Natural killer cell (primary cell): ENCODE measurements around the gene MVK. TPM values are rescaled to one million over a fixed set of nuclear protein-coding genes. Genes with fewer than 3 reads are reported as not detected.

Experiments used
- ATAC-seq, 3 donors: fragments of 150-1000 bp in 2 of 3; fragments of 200-7000 bp in 1 of 3; cut with Tn5 transposase; 1 replicate in 1 of 3; 2 replicates in 2 of 3; pipeline ENCODE4 v1.10.0; 2021; ENCODE audit warnings: mild to moderate bottlenecking in 2 of 3, moderate library complexity in 2 of 3
- DNase-seq, 2 donors: peaks; one replicate each; pipeline versions ENCODE4 v3.0.0 to v3.0.0-alpha.2; 2013 to 2021; ENCODE audit warnings: mixed read lengths in 1 of 2
- H3K27ac ChIP-seq: one replicate; pipeline ENCODE4 v1.5.1; 2013; ENCODE audit warnings: mild to moderate bottlenecking, low read length
- H3K27me3 ChIP-seq: one replicate; pipeline ENCODE4 v1.6.1; 2013; ENCODE audit warnings: low read length; ENCODE audit not compliant: control insufficient read depth, insufficient read depth
- H3K36me3 ChIP-seq: one replicate; pipeline ENCODE4 v1.6.1; 2013; ENCODE audit warnings: low read length; ENCODE audit not compliant: control insufficient read depth, insufficient read depth
- H3K4me1 ChIP-seq: one replicate; pipeline ENCODE4 v1.6.1; 2013; ENCODE audit warnings: low read length; ENCODE audit not compliant: control insufficient read depth, insufficient read depth
- H3K4me3 ChIP-seq: one replicate; pipeline ENCODE4 v1.5.1; 2013; ENCODE audit warnings: low read length
- H3K9me3 ChIP-seq: one replicate; pipeline ENCODE4 v1.6.1; 2013; ENCODE audit warnings: low read length; ENCODE audit not compliant: control insufficient read depth, insufficient read depth
- H3K27ac Mint-ChIP-seq, 2 donors: one replicate each; pipeline ENCODE4 v1.8.0; 2022; ENCODE audit warnings: mild to moderate bottlenecking in 2 of 2, mixed read lengths in 2 of 2, moderate library complexity in 1 of 2
- H3K27me3 Mint-ChIP-seq, 2 donors: one replicate each; pipeline ENCODE4 v1.8.0; 2022; ENCODE audit warnings: low read depth in 2 of 2, mixed read lengths in 2 of 2
- H3K36me3 Mint-ChIP-seq: one replicate; pipeline ENCODE4 v1.8.0; 2022; ENCODE audit warnings: mixed read lengths
- H3K4me1 Mint-ChIP-seq, 2 donors: one replicate each; pipeline ENCODE4 v1.8.0; 2022; ENCODE audit warnings: mixed read lengths in 2 of 2
- H3K4me3 Mint-ChIP-seq: one replicate; pipeline ENCODE4 v1.8.0; 2022; ENCODE audit warnings: mild to moderate bottlenecking, moderate library complexity, mixed read lengths
- H3K9me3 Mint-ChIP-seq, 2 donors: one replicate each; pipeline ENCODE4 v1.8.0; 2022; ENCODE audit warnings: mixed read lengths in 2 of 2
- WGBS: methylation state at CpG from one replicate; pipeline ENCODE4 v1.1.7; 2013; ENCODE audit warnings: missing lambda C conversion rate; ENCODE audit not compliant: insufficient coverage; 5-methylcytosine and 5-hydroxymethylcytosine counted together
- intact Hi-C: fragments of 100-400 bp; cut with micrococcal nuclease; formaldehyde crosslinking; loops from one replicate; pipeline ENCODE4 v1.14.2; 2022
- total RNA-seq, 4 donors: library from RNA; stranded (reverse); fragments of 120-200 nt in 1 of 4; gene quantifications; one replicate each; pipeline versions ENCODE4 v1.2.3 to v1.2.4, GENCODE V29; 2013 to 2022
- TF ChIP-seq, protein P1 (sequence below): fragments of 200-600 bp; IDR thresholded peaks from one replicate; pipeline ENCODE4 v1.8.0; 2022; ENCODE audit warnings: antibody characterized with exemption

The MVK gene
- total RNA-seq, 3 donors from 2014 or later (not counting 1 experiment from before 2014, with no cell fraction given): 9.4 to 16.6 (median 16.2) TPM

DNA sequence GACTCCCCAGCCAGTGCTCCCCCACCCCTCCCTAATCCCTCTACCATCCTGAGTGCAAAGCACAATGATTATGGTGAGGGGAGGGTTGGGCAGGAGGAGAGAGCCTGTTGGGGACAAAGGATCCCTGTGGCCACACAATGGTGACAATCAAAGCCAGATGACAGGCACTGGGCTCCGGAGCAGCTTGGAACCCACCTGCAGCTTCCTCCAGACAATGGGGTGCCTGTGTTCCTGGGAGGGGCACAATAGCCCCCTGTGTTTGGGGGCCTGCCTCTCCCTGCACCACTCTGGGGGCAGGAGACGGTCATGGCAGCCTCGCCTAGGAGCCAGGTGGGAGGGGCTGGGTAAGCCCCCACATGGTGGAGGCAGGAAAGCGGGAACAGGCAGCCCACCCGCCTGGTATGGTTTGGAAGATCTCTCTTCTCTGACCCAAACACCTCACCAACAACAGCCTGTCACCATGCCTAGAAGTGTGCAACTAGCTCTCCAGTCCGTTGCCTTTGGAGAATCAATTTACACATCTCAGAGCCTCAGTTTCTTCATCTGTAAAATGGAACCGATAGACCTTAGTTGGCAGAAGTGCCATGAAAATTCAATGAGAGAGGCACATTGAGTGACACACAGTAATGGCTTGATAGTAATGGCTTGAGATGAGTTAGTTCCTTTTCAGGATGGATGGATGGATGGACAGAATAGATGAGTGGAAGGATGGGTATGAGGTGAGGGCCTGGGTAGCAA is 53.0 kb downstream of the MVK start:
- WGBS: 78% methylated on average over 7 of the region's 7 CpGs
- Histone ChIP-seq H3K4me3 (no peak overlapping the region), H3K9me3 (no peaks in the 10 kb centered on the region), H3K27ac (no peak overlapping the region), H3K4me1 (no peaks in the 10 kb centered on the region), H3K27me3 (no peaks in the 10 kb centered on the region), H3K36me3 (no peaks in the 10 kb centered on the region)
- H3K4me3 Mint-ChIP-seq: no peak overlapping the region
- peaks cover 6 to 23% of the 10 kb centered on the region in 2 donors for H3K27me3 Mint-ChIP-seq
- H3K27ac Mint-ChIP-seq: no peak overlapping the region
- H3K4me1 Mint-ChIP-seq: peaks cover 0 to 6% of the 10 kb centered on the region in 2 donors
- TF ChIP-seq, protein P1, sequence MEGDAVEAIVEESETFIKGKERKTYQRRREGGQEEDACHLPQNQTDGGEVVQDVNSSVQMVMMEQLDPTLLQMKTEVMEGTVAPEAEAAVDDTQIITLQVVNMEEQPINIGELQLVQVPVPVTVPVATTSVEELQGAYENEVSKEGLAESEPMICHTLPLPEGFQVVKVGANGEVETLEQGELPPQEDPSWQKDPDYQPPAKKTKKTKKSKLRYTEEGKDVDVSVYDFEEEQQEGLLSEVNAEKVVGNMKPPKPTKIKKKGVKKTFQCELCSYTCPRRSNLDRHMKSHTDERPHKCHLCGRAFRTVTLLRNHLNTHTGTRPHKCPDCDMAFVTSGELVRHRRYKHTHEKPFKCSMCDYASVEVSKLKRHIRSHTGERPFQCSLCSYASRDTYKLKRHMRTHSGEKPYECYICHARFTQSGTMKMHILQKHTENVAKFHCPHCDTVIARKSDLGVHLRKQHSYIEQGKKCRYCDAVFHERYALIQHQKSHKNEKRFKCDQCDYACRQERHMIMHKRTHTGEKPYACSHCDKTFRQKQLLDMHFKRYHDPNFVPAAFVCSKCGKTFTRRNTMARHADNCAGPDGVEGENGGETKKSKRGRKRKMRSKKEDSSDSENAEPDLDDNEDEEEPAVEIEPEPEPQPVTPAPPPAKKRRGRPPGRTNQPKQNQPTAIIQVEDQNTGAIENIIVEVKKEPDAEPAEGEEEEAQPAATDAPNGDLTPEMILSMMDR: no peak
- intact Hi-C loops: no loop called here
- DNase-seq (no peak), ATAC-seq (no peak)
- H3K9me3 Mint-ChIP-seq: no peaks in the 10 kb centered on the region
- H3K36me3 Mint-ChIP-seq: no peaks in the 10 kb centered on the region

DNA sequence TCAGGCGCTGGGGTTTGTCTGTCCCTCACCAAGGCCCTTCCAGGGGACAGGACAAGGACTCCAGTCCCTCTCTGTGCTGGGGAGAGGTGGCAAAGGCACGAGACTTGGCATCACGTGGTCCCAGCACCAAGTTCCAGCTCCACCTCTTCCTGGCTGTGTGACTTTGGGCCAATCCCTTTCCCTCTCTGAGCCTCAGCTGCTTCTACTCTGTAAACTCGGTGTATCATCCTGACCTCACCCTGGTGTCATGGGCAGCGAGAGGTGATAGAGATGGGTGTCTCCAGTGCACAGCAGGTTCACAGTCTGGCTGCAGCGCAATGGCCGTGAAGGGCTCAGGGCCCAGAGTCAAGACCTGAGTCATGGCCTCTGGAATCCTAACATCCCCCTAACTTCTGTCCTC is 54.0 kb downstream of the MVK start:
- Mint-ChIP-seq H3K27me3 (peaks cover 0 to 23% of the 10 kb centered on the region in 2 donors), H3K36me3 (no peaks in the 10 kb centered on the region), H3K27ac (no peak overlapping the region), H3K4me3 (no peak overlapping the region), H3K4me1 (no peaks in the 10 kb centered on the region), H3K9me3 (no peaks in the 10 kb centered on the region)
- Histone ChIP-seq H3K4me3 (no peak overlapping the region), H3K9me3 (no peaks in the 10 kb centered on the region), H3K4me1 (no peaks in the 10 kb centered on the region), H3K27me3 (no peaks in the 10 kb centered on the region), H3K27ac (no peak overlapping the region), H3K36me3 (no peaks in the 10 kb centered on the region)
- DNase-seq (no peak), ATAC-seq (no peak)
- WGBS: 75% methylated on average over 7 of the region's 7 CpGs
- intact Hi-C loops: no loop called here
- TF ChIP-seq, protein P1: no peak

DNA sequence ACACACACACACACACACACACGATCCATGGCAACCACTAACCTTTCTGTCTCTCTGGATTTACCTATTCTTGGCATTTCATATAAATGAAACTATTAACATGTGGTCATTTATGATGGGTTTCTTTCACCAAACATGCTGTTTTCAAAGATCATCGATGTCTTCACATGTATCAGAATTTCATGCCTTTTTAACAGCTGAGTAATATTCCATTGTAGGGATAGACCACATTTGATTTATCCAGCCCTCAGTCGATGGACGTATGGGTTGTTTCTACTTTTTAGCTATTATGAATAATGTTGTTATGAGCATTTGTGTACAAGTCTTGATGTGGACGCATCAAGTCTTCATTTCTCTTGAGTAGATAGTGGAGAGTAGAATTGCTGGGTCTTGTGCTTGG is 56.5 kb downstream of the MVK start:
- TF ChIP-seq, protein P1: no peak
- Histone ChIP-seq H3K4me1 (no peaks in the 10 kb centered on the region), H3K27ac (no peak overlapping the region), H3K4me3 (no peak overlapping the region), H3K36me3 (no peaks in the 10 kb centered on the region), H3K27me3 (no peaks in the 10 kb centered on the region), H3K9me3 (no peaks in the 10 kb centered on the region)
- H3K4me1 Mint-ChIP-seq: peaks cover 0 to 6% of the 10 kb centered on the region in 2 donors
- no peaks in the 10 kb centered on the region for H3K36me3 Mint-ChIP-seq
- H3K9me3 Mint-ChIP-seq: peaks cover 0 to 2% of the 10 kb centered on the region in 2 donors
- 85% methylated on average over 4 of the region's 5 CpGs for WGBS
- peaks cover 0 to 15% of the 10 kb centered on the region in 2 donors for H3K27me3 Mint-ChIP-seq
- intact Hi-C loops: no loop called here
- DNase-seq (no peak), ATAC-seq (no peak)
- H3K4me3 Mint-ChIP-seq: no peak overlapping the region
- H3K27ac Mint-ChIP-seq: no peak overlapping the region

DNA sequence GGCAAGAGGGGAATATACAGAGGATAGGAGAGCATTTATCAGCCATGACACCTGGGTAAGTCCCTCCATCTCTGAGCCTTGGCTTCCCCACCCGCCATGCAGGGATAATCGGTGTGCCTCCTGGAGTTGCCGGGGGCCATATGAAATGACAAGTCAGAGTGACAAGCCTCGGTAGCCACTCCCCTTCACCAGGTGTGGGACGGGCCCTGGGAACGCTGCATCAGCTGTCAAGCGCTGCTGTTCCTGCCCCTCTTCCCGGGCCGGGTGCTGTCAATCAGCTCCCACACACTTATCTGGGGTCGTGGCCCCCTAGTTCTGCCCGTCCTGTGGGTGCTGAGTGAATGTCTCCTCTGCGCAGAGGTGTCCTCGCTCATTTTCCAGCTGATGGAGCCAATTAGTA is 57.2 kb downstream of the MVK start:
- Mint-ChIP-seq H3K27ac (no peak overlapping the region), H3K27me3 (peaks cover 0 to 14% of the 10 kb centered on the region in 2 donors), H3K9me3 (peaks cover 0 to 2% of the 10 kb centered on the region in 2 donors), H3K4me3 (no peak overlapping the region), H3K4me1 (peaks cover 0 to 6% of the 10 kb centered on the region in 2 donors), H3K36me3 (no peaks in the 10 kb centered on the region)
- Histone ChIP-seq H3K4me1 (no peaks in the 10 kb centered on the region), H3K4me3 (no peak overlapping the region), H3K27ac (no peak overlapping the region), H3K27me3 (no peaks in the 10 kb centered on the region), H3K36me3 (no peaks in the 10 kb centered on the region), H3K9me3 (peaks cover 3% of the 10 kb centered on the region)
- ATAC-seq: no peak
- TF ChIP-seq, protein P1: no peak
- DNase-seq: no peak
- intact Hi-C loops: no loop called here
- WGBS: 73% methylated on average over 13 of the region's 13 CpGs
